ENCODE measurements around the gene LONP1.

The LONP1 gene

DNA sequence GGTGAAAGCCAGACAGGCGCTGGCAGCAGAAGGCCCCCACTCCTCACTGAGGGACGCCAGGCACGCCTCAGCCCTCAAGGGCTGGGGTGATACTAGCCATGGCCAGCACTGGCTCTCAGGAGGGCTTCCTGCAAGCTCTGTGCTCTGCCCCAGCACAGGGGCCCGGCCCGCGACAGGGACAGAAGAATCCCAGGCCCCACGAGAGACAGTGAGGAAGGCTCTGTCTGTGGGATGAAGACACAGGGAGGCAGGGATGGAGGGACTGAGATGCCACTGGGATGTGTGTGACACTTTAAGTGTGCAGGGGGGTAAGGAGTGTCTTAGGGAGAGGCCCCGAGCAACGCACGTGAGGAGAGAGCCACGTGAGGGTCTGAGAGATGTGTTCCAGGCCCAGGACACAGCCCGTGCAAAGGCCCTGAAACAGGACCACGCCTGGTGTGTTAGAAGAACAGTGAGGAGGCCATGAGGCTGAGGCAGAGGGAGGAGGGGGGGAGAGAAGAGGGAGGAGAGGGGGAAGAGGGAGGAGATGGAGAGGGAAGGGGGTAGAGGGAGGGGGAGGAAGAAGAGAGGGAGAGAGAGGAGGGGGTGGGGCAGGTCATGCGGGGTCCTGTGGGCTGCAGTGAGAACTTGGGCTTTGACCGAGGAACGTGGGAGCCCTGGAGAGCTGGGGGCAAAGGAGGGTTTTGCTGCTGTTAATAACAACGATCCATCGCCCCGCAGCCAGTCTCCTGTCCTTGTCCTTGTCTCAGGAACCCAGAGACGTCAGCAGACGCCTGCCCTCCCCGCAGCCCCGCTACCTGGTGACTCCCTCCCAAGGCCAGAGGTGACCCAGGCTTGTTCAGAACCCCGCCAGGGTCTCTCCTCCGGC lies 22.7 kb downstream of the LONP1 start:
- H3K9me3 ChIP-seq (replicated peaks; ENCODE audit: insufficient read depth, low read length): no peaks in the 10 kb centered on the region
- no peak overlapping the region for H3K9ac ChIP-seq (ENCODE audit: low read length)
- no peak overlapping the region for H3K4me3 ChIP-seq (ENCODE audit: low read length)
- no peak for DNase-seq
- H2AFZ ChIP-seq (ENCODE audit: low read length): no peak overlapping the region
- H4K20me1 ChIP-seq (ENCODE audit: insufficient read depth, low read length): peaks cover 53% of the 10 kb centered on the region
- H3F3A ChIP-seq (ENCODE audit: insufficient read depth, low read length): peaks cover 43% of the 10 kb centered on the region
- H3K27ac ChIP-seq (ENCODE audit: low read length): no peak overlapping the region
- H3K27me3 ChIP-seq (replicated peaks; ENCODE audit: insufficient read depth, low read length): no peaks in the 10 kb centered on the region
- no peaks in the 10 kb centered on the region for H3K9me2 ChIP-seq (replicated peaks; ENCODE audit: insufficient read depth, low read length)
- no peak overlapping the region for H3K4me2 ChIP-seq (ENCODE audit: low read depth, low read length)
- peaks cover 5% of the 10 kb centered on the region; the same call in 1 of the 2 replicates for H3K4me1 ChIP-seq (ENCODE audit: low read length)
- no peak for TF ChIP-seq EZH2 (optimal IDR thresholded peaks at IDR 0.05; ENCODE audit: low read depth, low read length)
- no peak for TF ChIP-seq EZH2phosphoT487 (IDR thresholded peaks at IDR 0.05; ENCODE audit: low read length)
- TF ChIP-seq, protein P1, sequence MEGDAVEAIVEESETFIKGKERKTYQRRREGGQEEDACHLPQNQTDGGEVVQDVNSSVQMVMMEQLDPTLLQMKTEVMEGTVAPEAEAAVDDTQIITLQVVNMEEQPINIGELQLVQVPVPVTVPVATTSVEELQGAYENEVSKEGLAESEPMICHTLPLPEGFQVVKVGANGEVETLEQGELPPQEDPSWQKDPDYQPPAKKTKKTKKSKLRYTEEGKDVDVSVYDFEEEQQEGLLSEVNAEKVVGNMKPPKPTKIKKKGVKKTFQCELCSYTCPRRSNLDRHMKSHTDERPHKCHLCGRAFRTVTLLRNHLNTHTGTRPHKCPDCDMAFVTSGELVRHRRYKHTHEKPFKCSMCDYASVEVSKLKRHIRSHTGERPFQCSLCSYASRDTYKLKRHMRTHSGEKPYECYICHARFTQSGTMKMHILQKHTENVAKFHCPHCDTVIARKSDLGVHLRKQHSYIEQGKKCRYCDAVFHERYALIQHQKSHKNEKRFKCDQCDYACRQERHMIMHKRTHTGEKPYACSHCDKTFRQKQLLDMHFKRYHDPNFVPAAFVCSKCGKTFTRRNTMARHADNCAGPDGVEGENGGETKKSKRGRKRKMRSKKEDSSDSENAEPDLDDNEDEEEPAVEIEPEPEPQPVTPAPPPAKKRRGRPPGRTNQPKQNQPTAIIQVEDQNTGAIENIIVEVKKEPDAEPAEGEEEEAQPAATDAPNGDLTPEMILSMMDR (IDR thresholded peaks at IDR 0.05; ENCODE audit: low read length): no peak
- peaks cover 36% of the 10 kb centered on the region for H3K36me3 ChIP-seq (replicated peaks; ENCODE audit: insufficient read depth, low read length)
- peaks cover 73% of the 10 kb centered on the region for H3K79me2 ChIP-seq (ENCODE audit: low read length)

DNA sequence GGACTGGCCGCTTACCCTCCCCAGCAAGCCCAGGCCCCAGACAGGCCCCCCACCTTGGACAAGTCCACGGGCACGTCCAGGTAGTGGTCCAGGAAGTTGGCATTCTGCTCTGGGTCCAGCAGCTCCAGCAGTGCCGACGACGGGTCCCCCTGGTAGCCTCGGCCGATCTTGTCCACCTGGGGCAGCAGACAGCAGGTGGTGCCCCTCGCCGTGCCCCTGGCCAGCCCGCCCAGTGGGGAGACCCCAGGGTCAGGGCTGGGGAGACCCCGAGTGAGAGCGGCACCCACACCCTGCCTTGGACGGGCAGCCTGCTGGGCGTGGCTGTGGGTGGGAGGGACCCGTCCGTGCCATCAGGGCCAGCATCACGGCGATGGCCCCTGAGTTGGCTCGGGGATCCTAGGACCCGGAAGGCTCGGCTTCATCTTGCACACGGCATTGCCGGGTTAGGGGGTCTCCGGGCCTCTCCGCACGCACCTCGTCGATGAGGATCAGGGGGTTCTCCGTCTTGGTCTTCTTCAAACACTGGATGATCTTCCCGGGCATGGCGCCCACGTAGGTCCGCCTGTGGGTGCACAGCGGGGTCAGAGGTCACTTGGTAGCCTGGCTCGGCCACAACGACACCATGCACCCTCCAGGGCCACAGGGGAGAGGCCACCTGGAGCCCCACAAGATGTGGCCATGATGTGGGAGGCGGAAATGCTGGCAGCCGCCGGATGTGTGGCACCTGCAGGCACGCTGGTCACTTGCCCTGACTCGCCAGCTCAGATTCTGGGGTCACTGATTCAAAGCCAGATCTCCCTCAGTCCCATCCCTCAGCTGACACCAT lies 23.5 kb downstream of the LONP1 start:
- peaks cover 42% of the 10 kb centered on the region for H3K36me3 ChIP-seq (replicated peaks; ENCODE audit: insufficient read depth, low read length)
- H2AFZ ChIP-seq (ENCODE audit: low read length): no peak overlapping the region
- H3F3A ChIP-seq (ENCODE audit: insufficient read depth, low read length): peaks cover 46% of the 10 kb centered on the region
- H3K79me2 ChIP-seq (ENCODE audit: low read length): peaks cover 81% of the 10 kb centered on the region
- H3K9ac ChIP-seq (ENCODE audit: low read length): no peak overlapping the region
- DNase-seq: peak; percentile 2
- H4K20me1 ChIP-seq (ENCODE audit: insufficient read depth, low read length): peaks cover 59% of the 10 kb centered on the region
- no peaks in the 10 kb centered on the region for H3K27me3 ChIP-seq (replicated peaks; ENCODE audit: insufficient read depth, low read length)
- H3K4me1 ChIP-seq (ENCODE audit: low read length): peaks cover 11% of the 10 kb centered on the region
- H3K27ac ChIP-seq (ENCODE audit: low read length): no peak overlapping the region
- no peak overlapping the region for H3K4me3 ChIP-seq (ENCODE audit: low read length)
- TF ChIP-seq EZH2phosphoT487 (IDR thresholded peaks at IDR 0.05; ENCODE audit: low read length) (no peak), EZH2 (optimal IDR thresholded peaks at IDR 0.05; ENCODE audit: low read depth, low read length) (no peak)
- TF ChIP-seq, protein P1 (IDR thresholded peaks at IDR 0.05; ENCODE audit: low read length): no peak
- H3K4me2 ChIP-seq (ENCODE audit: low read depth, low read length): no peak overlapping the region
- no peaks in the 10 kb centered on the region for H3K9me2 ChIP-seq (replicated peaks; ENCODE audit: insufficient read depth, low read length)
- no peaks in the 10 kb centered on the region for H3K9me3 ChIP-seq (replicated peaks; ENCODE audit: insufficient read depth, low read length)

DNA sequence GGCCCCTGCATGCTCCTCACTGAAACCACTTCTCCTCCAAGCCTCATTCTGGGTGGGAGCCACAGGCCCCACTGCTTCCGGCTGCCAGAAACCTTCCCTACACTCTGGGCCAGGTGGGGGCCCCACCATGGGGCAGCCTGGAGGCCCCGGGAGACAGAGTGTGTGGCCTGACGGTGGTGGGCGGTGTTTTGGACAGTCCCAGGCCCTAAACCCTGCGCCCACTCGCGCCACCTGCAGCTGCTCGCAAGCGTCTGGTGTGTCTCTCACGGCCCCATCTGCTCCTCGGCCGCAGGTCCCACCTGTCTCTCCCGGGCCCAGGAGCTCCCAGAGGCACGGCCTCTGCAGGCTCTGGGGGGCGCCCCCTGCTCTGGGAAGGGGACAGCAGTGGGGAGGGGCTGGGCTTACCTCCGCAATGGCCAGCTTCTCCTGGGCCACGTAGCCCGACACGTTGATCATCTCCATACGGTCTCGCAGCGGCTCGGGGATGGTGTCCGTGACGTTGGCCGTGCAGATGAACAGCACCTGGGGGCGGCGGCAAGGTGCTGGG lies 24.2 kb downstream of the LONP1 start:
- Histone ChIP-seq H3K4me2 (ENCODE audit: low read depth, low read length) (no peak overlapping the region), H2AFZ (ENCODE audit: low read length) (no peak overlapping the region), H3K79me2 (ENCODE audit: low read length) (peaks cover 86% of the 10 kb centered on the region), H4K20me1 (ENCODE audit: insufficient read depth, low read length) (peaks cover 66% of the 10 kb centered on the region), H3K4me3 (ENCODE audit: low read length) (no peak overlapping the region), H3K4me1 (ENCODE audit: low read length) (peaks cover 11% of the 10 kb centered on the region), H3K27me3 (replicated peaks; ENCODE audit: insufficient read depth, low read length) (no peaks in the 10 kb centered on the region), H3K36me3 (replicated peaks; ENCODE audit: insufficient read depth, low read length) (peaks cover 42% of the 10 kb centered on the region), H3F3A (ENCODE audit: insufficient read depth, low read length) (peaks cover 52% of the 10 kb centered on the region), H3K27ac (ENCODE audit: low read length) (no peak overlapping the region), H3K9me3 (replicated peaks; ENCODE audit: insufficient read depth, low read length) (no peaks in the 10 kb centered on the region), H3K9me2 (replicated peaks; ENCODE audit: insufficient read depth, low read length) (no peaks in the 10 kb centered on the region), H3K9ac (ENCODE audit: low read length) (no peak overlapping the region)
- peak; percentile 4 for DNase-seq
- TF ChIP-seq, protein P1 (IDR thresholded peaks at IDR 0.05; ENCODE audit: low read length): no peak
- TF ChIP-seq EZH2phosphoT487 (IDR thresholded peaks at IDR 0.05; ENCODE audit: low read length) (no peak), EZH2 (optimal IDR thresholded peaks at IDR 0.05; ENCODE audit: low read depth, low read length) (no peak)
